Measurements from ENCODE around the gene FBXL7.
"Not testable (repeated sequence)": the region's sequence is repeated elsewhere in the genome, so short reads cannot be mapped to it uniquely, and the experiment has no call there.

FBXL7 gene

DNA sequence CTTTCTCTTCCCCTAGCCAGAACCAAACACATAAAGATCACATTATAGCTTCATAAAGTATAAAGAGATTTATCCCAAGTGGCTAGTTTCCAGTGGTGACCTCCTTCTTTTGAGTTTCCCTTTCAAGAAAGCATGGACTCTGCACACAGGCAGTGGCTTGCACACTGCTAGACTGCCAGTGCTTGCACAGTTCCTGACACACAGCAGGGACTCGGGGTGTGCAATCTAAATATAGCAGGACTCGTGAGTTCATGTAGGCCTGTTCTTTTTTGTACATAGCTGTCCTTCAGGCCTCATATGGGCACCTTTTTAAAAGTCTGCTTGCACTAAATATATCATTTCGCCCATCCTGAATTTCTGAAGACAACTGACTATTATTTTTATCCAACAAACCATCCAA is 308.6 kb downstream of the FBXL7 start:
- DNase-seq (ENCODE audit: low read depth), result no peak

DNA sequence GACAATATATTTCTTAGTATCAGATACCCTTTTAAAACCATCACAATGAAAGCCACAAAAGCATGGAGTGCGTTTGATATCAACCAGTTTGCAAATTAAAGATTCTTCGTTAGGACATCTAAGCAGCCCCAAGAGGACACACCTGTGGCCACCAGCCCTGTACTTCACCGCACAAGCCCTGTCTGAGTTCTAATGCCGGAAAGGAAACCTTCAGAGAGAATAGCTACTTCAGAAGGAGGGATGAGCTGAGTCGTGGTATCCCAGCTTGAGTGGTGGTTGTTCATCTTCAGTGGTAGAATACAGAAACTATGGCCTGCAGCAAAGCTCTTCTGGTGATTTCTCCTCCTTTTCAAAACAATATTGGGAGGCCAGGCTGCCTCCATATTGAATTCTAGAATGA is 319.6 kb downstream of the FBXL7 start:
- DNase-seq (ENCODE audit: low read depth), result no peak

GRCh38 chr5:15821506-15821905 is 321.5 kb downstream of the FBXL7 start:
- DNase-seq (ENCODE audit: low read depth), result no peak

DNA sequence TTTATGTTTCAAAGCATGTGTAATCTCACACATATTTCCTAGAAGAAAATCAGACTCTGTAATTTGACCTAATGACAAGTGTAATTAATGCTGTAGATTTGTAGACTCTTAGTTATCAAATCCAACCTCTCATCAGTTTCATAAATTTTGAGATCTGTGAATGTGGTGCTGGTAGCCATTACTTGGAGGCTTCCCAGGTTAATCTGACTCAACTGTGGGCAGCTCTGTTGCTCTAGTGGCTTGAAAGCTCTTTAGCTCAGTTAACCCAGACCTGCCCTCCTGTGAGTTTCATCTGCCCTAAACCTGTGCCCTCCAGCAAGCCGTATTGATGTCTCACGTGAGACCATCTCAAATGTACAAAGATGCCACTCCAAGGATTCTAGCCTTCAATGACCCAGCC is 323.4 kb downstream of the FBXL7 start:
- no peak for DNase-seq (ENCODE audit: low read depth)

GRCh38 chr5:15827741-15828140 is 327.8 kb downstream of the FBXL7 start:
- no peak for DNase-seq (ENCODE audit: low read depth)

DNA sequence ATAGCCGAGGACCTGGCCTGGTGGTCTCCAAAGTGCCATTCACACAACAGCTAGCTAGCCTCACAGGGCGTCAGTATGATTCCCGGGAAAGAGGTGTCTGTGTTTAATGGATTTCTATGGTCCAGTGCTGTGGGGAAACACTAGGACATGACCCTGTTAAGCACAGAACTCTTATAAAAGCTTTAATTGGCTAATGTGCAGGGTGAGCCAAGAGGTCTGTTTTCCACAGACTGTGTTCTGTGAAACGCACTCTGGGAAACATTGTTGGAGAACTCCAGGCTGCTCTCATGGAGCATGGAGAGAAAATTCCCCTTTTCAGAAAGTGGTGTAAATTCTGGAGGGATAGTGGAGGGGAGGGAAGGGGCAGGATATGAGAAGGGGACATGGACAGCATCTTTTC is 331.4 kb downstream of the FBXL7 start:
- DNase-seq (ENCODE audit: low read depth), result no peak

DNA sequence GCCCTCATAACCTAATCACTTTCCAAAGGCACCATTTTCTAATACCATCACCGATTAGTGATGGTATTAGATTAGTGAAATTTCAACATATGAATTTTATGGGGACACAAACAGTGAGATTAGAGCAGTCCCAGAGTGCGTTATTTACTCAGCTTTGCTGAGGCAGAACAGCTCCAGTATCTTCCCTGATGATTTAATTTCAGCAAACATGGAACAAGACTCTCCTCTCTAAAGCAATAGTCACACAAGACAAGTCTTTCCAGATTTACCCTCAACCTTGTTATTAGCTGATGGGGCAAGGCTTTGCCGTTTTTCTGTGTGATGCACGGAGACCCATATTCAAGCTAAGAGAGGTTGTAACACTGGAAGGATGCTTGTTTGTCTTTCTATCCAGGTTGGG is 333.4 kb downstream of the FBXL7 start:
- no peak for DNase-seq (ENCODE audit: low read depth)

DNA sequence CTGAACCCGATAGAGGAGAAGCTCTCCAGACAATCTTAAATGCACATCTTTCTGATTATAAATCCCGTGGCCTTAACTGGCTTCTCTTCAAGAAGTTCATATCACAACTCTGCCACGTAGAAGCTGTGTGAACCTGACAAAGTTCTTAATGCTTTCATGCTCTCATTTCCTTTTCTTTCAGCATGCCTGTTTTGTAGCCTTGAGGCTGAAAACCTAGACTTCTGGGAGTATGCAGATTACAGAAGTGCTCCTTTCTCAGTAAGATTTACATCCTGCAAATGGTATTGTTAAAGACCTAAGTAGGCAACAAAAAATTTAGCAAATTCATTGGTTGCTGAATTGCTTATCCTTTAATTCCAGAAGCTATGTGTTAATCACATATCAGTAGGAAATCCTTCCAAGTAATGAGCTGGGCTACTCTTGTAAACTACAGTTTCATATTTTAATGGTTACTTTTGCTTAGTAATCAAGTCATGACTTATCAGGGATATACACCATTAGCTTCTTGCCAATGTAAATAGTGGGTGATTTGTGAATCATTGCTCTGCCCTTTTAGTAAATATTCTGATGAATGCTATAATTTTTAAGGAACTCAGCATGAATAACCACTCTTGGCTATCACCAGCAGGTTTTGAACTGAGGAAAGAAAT is 334.7 kb downstream of the FBXL7 start:
- DNase-seq (ENCODE audit: low read depth), result peak; percentile 41

DNA sequence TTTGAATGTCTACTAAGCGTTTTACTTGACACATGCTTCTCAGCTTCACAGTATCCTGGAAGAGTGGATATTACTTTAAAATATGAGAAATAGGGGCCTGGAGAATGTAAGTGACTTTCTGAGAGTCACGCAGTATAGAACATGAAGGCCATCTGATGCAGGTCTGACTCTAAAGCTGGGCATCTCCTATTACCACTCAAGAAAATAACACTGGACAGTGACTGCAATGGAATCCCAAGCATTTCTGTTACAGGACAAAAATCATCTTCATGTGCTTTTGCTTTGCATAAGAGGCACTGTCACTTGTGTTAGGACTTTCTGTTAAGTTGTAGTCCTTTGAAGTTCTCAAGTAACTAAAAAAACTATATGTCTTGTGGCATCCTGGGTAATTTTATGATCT is 335.5 kb downstream of the FBXL7 start:
- DNase-seq (ENCODE audit: low read depth), result no peak

DNA sequence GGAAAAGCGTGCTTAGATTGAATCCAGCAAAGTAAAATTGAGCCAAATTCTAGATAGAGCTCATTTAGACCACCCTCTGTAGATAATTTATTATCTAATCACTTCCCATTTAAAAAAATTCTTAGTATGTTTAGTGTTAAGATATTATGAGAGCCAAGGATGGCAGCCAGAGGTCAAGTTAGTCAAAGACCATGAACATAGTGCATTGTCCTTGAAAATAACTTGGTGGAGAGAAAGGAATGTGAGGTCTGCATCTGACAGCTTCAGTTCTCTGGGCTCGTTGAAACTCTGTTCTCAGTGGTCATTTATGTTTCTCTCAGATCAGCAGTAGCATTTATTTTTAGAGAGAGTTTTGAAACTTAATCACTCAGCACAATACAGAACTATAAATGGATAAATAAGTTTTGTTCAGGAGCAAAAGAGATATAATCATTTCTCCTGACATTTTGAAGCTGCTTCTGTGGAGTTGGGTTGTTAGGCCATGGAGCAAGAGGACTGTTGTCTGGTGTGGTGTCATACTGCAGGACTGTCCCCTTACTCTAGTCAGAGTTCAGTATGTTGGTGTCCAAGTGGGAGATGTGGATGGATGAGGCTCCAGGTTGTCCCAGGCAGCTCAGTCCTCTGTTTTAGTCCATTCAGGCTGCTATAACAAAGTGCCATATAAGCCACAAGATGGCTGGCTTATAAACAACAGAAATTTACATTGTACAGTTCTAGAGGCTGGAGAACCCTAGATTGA is 337.7 kb downstream of the FBXL7 start:
- no peak for DNase-seq (ENCODE audit: low read depth)

DNA sequence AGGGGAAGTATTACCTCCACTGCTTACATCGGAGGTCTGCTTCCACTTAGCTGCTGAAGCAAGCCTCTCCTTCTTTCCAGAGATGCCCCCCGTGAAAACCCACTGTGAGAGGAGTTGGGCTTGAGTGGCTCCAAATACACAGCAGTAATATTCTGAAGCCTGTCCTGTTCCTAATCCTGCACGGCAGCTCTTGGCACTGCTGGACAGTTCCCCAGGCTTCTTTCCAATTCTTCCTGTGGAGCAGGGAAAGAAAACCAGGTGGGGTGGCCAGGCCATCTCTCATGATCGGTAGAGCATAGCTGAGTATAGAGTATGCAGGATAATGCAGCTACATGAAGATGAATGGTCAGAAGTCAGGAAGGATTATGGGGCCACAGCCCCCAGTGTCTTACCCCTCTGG is 344.3 kb downstream of the FBXL7 start:
- DNase-seq (ENCODE audit: low read depth), result no peak

- no peak for DNase-seq (ENCODE audit: low read depth)
These were observed 344.9 kb downstream of the FBXL7 start for GRCh38 chr5:15844871-15845270.

DNA sequence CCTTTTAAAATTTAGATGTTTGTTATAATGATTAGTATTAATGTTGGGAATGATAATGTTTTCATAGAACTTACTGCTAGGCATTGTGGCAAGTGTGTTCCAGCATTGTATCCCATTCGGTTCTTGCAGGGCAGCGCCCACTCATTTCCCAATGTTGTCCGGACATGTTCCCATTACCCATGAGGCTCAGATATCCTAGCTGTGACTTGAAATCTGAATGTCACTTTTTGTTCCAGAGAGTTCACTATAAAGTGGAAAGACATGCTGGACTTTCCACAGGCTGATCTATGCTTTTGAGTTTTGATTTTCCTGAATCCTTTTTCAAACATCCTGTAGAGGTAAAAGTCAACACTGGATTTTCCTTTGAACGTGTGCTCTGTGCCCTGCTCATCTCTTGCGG is 350.6 kb downstream of the FBXL7 start:
- DNase-seq (ENCODE audit: low read depth), result no peak

- DNase-seq (ENCODE audit: low read depth), result no peak
These were observed 351.0 kb downstream of the FBXL7 start for GRCh38 chr5:15850939-15851341.

- DNase-seq (ENCODE audit: low read depth), result no peak
These were observed 352.2 kb downstream of the FBXL7 start for GRCh38 chr5:15852217-15852616.

DNA sequence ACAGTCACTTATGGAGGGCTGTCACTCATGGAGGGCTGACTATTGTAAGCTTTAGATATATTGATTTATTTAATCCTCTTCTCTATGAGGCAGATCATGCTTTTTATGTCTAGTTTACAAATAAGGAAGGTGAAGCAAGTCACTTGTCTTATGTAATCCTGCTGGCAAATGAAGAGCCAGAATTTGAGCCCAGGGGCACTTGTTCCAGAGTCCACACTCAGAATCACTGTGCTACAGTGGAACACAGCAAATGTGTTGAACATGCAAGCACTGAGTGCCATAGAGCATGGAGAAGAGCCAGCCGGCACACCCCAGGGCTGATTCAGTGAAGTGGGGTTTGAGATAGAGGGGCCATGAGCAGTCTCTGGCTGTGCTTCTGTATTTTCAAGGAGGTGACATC is 353.0 kb downstream of the FBXL7 start:
- DNase-seq (ENCODE audit: low read depth), result no peak

- no peak for DNase-seq (ENCODE audit: low read depth)
These were observed 358.3 kb downstream of the FBXL7 start for GRCh38 chr5:15858326-15858725.

DNA sequence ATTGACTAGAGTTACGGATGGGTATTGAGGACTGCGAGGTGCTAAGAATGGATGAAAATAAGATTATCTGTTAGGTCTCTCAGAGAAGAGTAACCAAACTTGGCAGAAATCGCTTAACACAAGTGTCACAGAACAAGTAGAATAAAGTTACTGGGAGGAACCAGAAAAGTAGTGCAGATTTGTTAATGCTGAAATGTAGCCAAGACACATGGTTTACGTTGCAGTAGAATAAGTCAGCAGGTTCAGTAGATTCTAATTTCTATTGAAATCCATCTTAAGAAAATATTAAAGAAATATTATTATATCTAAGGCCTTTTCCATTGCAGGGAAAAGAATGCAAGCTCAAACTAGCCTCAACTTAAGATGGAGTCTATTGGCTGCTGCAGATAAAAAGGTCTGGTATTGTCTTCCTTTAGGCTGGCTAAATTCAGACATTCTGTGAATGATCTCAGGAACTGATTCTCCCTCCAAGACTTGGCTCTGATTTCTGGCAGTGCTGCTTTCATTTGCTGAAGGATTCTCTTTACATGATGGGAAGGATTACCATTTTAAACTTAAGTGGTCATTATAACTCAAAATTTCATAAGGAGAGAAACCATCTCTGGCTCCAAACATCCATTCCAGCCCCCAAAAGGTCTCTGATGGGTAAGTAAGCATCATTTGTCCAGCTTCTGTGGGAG is 364.7 kb downstream of the FBXL7 start:
- DNase-seq (ENCODE audit: low read depth), result no peak

DNA sequence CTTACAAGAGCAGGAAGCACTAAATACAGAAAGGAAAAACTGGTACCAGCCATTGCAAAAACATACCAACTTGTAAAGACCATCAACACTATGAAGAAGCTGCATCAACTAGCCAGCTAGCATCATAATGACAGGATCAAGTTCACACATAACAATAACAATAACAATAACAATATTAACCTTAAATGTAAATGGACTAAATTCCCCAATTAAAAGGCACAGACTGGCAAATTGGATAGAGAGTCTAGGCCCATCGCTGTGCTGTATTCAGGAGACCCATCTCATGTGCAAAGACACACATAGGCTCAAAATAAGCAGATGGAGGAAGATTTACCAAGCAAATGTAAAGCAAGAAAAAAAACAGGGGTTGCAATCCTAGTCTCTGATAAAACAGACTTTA is 372.3 kb downstream of the FBXL7 start:
- not testable (repeated sequence) for DNase-seq (ENCODE audit: low read depth)

- DNase-seq (ENCODE audit: low read depth), result no peak
These were observed 377.9 kb downstream of the FBXL7 start for GRCh38 chr5:15877914-15878313.

GRCh38 chr5:15880201-15880600 is 380.2 kb downstream of the FBXL7 start:
- DNase-seq (ENCODE audit: low read depth), result no peak

DNA sequence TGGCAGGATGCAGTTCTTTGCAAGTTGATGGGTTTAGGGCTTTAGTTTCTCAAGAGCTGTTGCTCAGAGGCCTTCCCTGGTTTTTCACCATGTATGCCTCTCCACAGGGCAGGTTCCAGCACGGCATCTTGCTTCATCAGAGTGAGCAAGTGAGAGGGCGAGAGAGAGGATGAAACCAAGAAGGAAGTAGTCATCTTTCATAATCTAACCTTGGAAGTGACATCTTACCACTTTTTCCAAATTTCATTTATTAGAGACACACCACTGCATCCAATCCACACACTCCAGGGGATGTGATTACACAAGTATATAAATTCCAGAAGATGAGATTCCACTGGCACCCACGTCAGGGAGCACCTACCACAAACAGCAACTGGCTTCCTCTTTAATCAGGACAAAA is 385.2 kb downstream of the FBXL7 start:
- DNase-seq (ENCODE audit: low read depth), result no peak

GRCh38 chr5:15886156-15886555 is 386.2 kb downstream of the FBXL7 start:
- DNase-seq (ENCODE audit: low read depth), result no peak

Measured in fibroblast of the conjunctiva (primary cell).